ENCODE measurements around the gene SORCS3.

SORCS3 gene

DNA sequence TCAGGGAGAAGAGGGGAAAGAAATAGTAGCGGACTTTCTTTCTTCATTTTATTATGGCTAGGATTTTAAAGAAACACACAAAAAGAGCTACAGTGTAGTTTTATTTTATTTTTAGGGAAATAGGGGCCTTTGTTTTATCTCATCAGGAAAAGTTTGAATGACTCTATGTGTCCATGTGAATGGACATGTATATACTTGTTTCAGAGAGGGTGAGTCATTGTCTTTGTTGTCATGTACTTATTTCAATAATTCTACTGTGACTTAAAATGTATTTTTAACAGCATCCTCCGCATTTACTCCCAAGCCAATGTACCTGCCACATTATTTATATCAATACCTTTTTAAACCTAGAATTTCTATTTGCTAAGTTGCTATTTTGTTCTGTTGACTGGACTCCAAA lies 569.5 kb downstream of the SORCS3 start:
- Histone ChIP-seq H3K4me3 (ENCODE audit: low read length) (no peak overlapping the region), H3K4me2 (ENCODE audit: low read length) (no peak overlapping the region), H3K9me2 (replicated peaks; ENCODE audit: control insufficient read depth, low read length) (no peaks in the 10 kb centered on the region), H4K20me1 (ENCODE audit: control insufficient read depth, insufficient read depth, low read depth, low read length) (no peaks in the 10 kb centered on the region), H3K27me3 (ENCODE audit: control insufficient read depth, low read length) (no peaks in the 10 kb centered on the region), H3K9me3 (ENCODE audit: control insufficient read depth, insufficient read depth, low read length) (no peaks in the 10 kb centered on the region), H3F3A (ENCODE audit: control insufficient read depth, insufficient read depth) (no peaks in the 10 kb centered on the region), H3K4me1 (ENCODE audit: control insufficient read depth, low read length) (no peaks in the 10 kb centered on the region), H3K27ac (ENCODE audit: low read depth, low read length) (no peak overlapping the region), H3K79me2 (ENCODE audit: control insufficient read depth, low read length) (no peaks in the 10 kb centered on the region), H3K36me3 (ENCODE audit: control insufficient read depth, low read length) (no peaks in the 10 kb centered on the region)
- TF ChIP-seq EZH2phosphoT487 (IDR thresholded peaks at IDR 0.05; ENCODE audit: borderline replicate concordance, low read length) = no peak
- TF ChIP-seq, protein P1, sequence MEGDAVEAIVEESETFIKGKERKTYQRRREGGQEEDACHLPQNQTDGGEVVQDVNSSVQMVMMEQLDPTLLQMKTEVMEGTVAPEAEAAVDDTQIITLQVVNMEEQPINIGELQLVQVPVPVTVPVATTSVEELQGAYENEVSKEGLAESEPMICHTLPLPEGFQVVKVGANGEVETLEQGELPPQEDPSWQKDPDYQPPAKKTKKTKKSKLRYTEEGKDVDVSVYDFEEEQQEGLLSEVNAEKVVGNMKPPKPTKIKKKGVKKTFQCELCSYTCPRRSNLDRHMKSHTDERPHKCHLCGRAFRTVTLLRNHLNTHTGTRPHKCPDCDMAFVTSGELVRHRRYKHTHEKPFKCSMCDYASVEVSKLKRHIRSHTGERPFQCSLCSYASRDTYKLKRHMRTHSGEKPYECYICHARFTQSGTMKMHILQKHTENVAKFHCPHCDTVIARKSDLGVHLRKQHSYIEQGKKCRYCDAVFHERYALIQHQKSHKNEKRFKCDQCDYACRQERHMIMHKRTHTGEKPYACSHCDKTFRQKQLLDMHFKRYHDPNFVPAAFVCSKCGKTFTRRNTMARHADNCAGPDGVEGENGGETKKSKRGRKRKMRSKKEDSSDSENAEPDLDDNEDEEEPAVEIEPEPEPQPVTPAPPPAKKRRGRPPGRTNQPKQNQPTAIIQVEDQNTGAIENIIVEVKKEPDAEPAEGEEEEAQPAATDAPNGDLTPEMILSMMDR (IDR thresholded peaks at IDR 0.05; ENCODE audit: low read depth, low read length, poor library complexity, severe bottlenecking) = no peak

GRCh38 chr10:105237685-105238084 lies 596.6 kb downstream of the SORCS3 start:
- Histone ChIP-seq H3K9me3 (ENCODE audit: control insufficient read depth, insufficient read depth, low read length) (no peaks in the 10 kb centered on the region), H3F3A (ENCODE audit: control insufficient read depth, insufficient read depth) (no peaks in the 10 kb centered on the region), H3K27ac (ENCODE audit: low read depth, low read length) (no peak overlapping the region), H4K20me1 (ENCODE audit: control insufficient read depth, insufficient read depth, low read depth, low read length) (no peaks in the 10 kb centered on the region), H3K4me3 (ENCODE audit: low read length) (no peak overlapping the region), H3K27me3 (ENCODE audit: control insufficient read depth, low read length) (no peaks in the 10 kb centered on the region), H3K79me2 (ENCODE audit: control insufficient read depth, low read length) (no peaks in the 10 kb centered on the region), H3K36me3 (ENCODE audit: control insufficient read depth, low read length) (no peaks in the 10 kb centered on the region), H3K9me2 (replicated peaks; ENCODE audit: control insufficient read depth, low read length) (no peaks in the 10 kb centered on the region), H3K4me2 (ENCODE audit: low read length) (no peak overlapping the region), H3K4me1 (ENCODE audit: control insufficient read depth, low read length) (no peaks in the 10 kb centered on the region)
- TF ChIP-seq EZH2phosphoT487 (IDR thresholded peaks at IDR 0.05; ENCODE audit: borderline replicate concordance, low read length) = no peak
- TF ChIP-seq, protein P1 (IDR thresholded peaks at IDR 0.05; ENCODE audit: low read depth, low read length, poor library complexity, severe bottlenecking) = no peak

DNA sequence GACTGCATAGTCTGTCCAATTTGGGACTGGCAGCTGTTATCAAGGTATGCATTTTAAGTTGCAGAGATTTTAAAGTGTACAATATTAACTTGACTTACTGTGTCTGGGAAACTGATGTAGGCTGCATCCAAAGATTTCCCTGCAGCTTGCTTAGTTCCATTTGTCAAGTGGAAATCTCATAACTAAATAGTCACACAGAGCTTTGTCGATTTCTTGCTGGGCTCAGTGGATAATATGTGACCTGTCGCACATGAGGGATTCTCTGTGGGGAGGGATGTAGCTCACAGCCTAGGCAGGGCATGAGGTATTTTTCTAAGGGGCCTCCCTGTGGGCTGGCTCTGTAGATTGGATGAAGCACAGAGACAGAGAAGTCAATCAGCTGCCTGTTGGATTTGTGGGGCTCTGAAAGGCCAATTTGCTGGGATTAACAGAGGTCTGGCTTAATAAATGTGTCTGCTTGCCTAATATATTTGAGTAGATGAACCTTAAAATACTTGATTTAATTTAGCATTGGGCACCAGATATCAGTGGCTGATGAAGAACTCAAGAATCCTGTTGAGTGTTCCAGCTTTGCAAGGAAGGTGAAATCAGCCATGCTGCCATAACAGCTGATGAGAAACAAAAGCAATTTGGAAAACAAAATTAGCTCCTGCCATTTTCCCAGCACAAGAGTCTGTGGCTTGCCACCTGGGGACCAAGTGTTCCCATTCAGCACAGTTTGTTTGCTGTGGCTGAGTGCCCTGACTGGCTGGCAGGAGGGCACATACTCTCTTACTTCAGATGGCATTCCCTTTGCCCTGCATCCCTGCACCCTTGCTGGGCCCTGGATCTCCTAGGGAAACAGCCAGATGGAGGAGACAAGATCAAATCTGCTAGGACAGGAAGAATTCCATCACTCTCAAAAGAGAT lies 598.5 kb downstream of the SORCS3 start:
- H3K9me3 ChIP-seq (ENCODE audit: control insufficient read depth, insufficient read depth, low read length) = no peaks in the 10 kb centered on the region
- TF ChIP-seq, protein P1 (IDR thresholded peaks at IDR 0.05; ENCODE audit: low read depth, low read length, poor library complexity, severe bottlenecking) = no peak
- TF ChIP-seq EZH2phosphoT487 (IDR thresholded peaks at IDR 0.05; ENCODE audit: borderline replicate concordance, low read length) = no peak
- no peaks in the 10 kb centered on the region for H4K20me1 ChIP-seq (ENCODE audit: control insufficient read depth, insufficient read depth, low read depth, low read length)
- no peak overlapping the region for H3K27ac ChIP-seq (ENCODE audit: low read depth, low read length)
- no peaks in the 10 kb centered on the region for H3F3A ChIP-seq (ENCODE audit: control insufficient read depth, insufficient read depth)
- no peaks in the 10 kb centered on the region for H3K36me3 ChIP-seq (ENCODE audit: control insufficient read depth, low read length)
- H3K4me3 ChIP-seq (ENCODE audit: low read length) = no peak overlapping the region
- no peaks in the 10 kb centered on the region for H3K79me2 ChIP-seq (ENCODE audit: control insufficient read depth, low read length)
- no peaks in the 10 kb centered on the region for H3K27me3 ChIP-seq (ENCODE audit: control insufficient read depth, low read length)
- H3K4me2 ChIP-seq (ENCODE audit: low read length) = no peak overlapping the region
- no peaks in the 10 kb centered on the region for H3K9me2 ChIP-seq (replicated peaks; ENCODE audit: control insufficient read depth, low read length)
- H3K4me1 ChIP-seq (ENCODE audit: control insufficient read depth, low read length) = no peaks in the 10 kb centered on the region
